Fibroblast of villous mesenchyme (primary cell): ENCODE data around the gene MACROD2. TPM values are rescaled to one million over a fixed set of nuclear protein-coding genes. Genes with fewer than 3 reads are reported as not detected.

Experiments
- DNase-seq: peaks from one replicate; pipeline ENCODE4 v3.0.0-alpha.2; 2010; ENCODE audit warnings: low read depth
- H3K4me3 ChIP-seq: 2 replicates; pipeline ENCODE4 v1.5.1; 2011; ENCODE audit warnings: low read depth, mild to moderate bottlenecking, low read length
- total RNA-seq: library from RNA; depleted of rRNA; stranded (reverse); fragments of >200 nt; gene quantifications from 2 replicates; pipeline ENCODE4 v1.2.3, GENCODE V29; 2012
- TF ChIP-seq, protein P1 (sequence below): IDR thresholded peaks from 2 replicates; pipeline ENCODE4 v1.5.1; 2012; ENCODE audit warnings: low read depth, mild to moderate bottlenecking, low read length; ENCODE audit not compliant: insufficient read depth

MACROD2 gene
- total RNA-seq, 1 donor, result 1.7 TPM

- TF ChIP-seq, protein P1, sequence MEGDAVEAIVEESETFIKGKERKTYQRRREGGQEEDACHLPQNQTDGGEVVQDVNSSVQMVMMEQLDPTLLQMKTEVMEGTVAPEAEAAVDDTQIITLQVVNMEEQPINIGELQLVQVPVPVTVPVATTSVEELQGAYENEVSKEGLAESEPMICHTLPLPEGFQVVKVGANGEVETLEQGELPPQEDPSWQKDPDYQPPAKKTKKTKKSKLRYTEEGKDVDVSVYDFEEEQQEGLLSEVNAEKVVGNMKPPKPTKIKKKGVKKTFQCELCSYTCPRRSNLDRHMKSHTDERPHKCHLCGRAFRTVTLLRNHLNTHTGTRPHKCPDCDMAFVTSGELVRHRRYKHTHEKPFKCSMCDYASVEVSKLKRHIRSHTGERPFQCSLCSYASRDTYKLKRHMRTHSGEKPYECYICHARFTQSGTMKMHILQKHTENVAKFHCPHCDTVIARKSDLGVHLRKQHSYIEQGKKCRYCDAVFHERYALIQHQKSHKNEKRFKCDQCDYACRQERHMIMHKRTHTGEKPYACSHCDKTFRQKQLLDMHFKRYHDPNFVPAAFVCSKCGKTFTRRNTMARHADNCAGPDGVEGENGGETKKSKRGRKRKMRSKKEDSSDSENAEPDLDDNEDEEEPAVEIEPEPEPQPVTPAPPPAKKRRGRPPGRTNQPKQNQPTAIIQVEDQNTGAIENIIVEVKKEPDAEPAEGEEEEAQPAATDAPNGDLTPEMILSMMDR, result no peak
- DNase-seq, result no peak
- H3K4me3 ChIP-seq, result no peak overlapping the region
These were observed 671.4 kb downstream of the MACROD2 start for GRCh38 chr20:14666696-14667095.

- TF ChIP-seq, protein P1, result no peak
- no peak overlapping the region for H3K4me3 ChIP-seq
- DNase-seq, result no peak
These were observed 671.9 kb downstream of the MACROD2 start for GRCh38 chr20:14667226-14667625.

GRCh38 chr20:14672066-14672465 lies 676.8 kb downstream of the MACROD2 start:
- TF ChIP-seq, protein P1, result no peak
- H3K4me3 ChIP-seq, result no peak overlapping the region
- DNase-seq, result peak; percentile 8

DNA sequence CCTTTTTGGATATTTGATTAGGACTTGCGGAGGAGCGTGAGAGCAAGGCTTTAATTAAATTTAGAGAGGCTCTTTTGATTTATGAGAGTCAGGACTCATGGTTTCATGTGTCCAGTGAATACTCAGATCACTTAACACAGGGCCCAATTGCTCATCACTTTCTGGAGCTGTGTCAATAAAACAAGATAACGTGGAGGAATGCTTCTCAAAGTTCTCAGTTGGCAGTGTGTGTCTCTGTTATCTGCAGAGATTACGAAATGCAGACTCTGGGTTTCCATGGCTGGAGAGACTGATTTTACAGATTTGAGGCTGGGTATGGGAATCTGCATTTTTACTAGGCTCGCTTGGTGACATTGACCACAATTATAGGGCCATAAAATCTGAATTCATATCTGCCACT lies 677.8 kb downstream of the MACROD2 start:
- TF ChIP-seq, protein P1, result no peak
- peak; percentile 33 for DNase-seq
- H3K4me3 ChIP-seq, result no peak overlapping the region

DNA sequence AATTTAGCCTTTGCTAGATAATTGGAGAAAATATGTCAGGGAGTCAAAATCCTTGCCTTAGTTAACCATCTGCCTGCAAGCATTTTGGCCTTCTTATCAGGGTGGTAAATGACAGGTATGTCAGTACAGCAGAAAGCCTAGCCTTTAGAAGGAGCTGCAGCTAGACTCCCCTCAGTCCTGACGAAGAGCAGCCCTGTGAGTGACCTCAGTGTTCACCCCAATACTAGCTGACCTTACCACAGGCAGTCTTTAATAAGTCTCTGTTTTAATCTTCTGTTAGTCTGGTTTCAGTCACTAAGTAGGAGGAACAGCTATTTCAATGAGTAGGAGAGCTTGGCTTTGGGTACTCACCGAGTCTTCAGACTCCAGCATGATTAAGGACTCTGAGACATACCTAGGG lies 682.1 kb downstream of the MACROD2 start:
- no peak for DNase-seq
- TF ChIP-seq, protein P1, result no peak
- H3K4me3 ChIP-seq, result no peak overlapping the region

DNA sequence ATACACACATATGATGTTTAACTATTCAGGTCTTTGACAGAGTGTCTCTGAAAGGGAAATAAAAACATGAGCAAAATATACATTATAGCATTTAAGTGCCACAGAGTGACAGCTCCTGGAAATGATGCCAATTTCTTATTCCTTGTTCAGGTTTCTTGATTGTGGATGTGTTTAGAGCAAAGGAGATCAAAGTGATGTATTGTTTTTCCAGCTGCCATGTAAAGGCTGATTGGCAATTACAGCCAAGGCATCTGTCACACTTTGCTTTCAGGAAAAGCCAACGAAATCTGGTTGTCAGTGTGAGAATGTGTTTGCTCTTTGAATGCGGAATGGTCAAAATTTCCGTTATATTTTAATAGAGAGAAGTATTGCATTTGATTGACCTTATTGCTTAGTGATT lies 689.9 kb downstream of the MACROD2 start:
- TF ChIP-seq, protein P1, result no peak
- H3K4me3 ChIP-seq, result no peak overlapping the region
- no peak for DNase-seq

GRCh38 chr20:14687313-14687712 lies 692.0 kb downstream of the MACROD2 start:
- DNase-seq, result no peak
- TF ChIP-seq, protein P1, result no peak
- no peak overlapping the region for H3K4me3 ChIP-seq
